Kidney (tissue), 14 donors: Measurements from ENCODE around the gene KRTAP13-4. TPM values are rescaled to one million over a fixed set of nuclear protein-coding genes. Genes with fewer than 3 reads are reported as not detected.

Experiments used
- DNase-seq, 5 donors: peaks; one replicate each; pipeline ENCODE4 v3.0.0-alpha.2; 2013 to 2020
- FAIRE-seq: peaks from 2 replicates; lab custom pipeline; 2012; peaks lifted over from hg19 to GRCh38; lab: Jason Lieb, UNC
- H3K27ac ChIP-seq, 2 donors: one replicate each; pipeline ENCODE4 v1.7.0; 2013; ENCODE audit warnings: low read depth in 2 of 2, low read length in 2 of 2, inconsistent platforms in 1 of 2
- H3K27me3 ChIP-seq: one replicate; pipeline ENCODE4 v1.7.1; 2013; ENCODE audit warnings: low read length, inconsistent platforms; ENCODE audit not compliant: control insufficient read depth, insufficient read depth
- H3K36me3 ChIP-seq, 3 donors: one replicate each; pipeline versions ENCODE4 v1.7.0 to v1.7.1; 2013; ENCODE audit warnings: low read length in 3 of 3, control low read depth in 1 of 3, inconsistent platforms in 1 of 3; ENCODE audit not compliant: insufficient read depth in 3 of 3, control insufficient read depth in 2 of 3
- H3K4me1 ChIP-seq, 3 donors: one replicate each; pipeline versions ENCODE4 v1.7.0 to v1.7.1; 2013; ENCODE audit warnings: low read length in 3 of 3, inconsistent platforms in 1 of 3, low read depth in 1 of 3; ENCODE audit not compliant: control insufficient read depth in 2 of 3, insufficient read depth in 2 of 3
- H3K4me3 ChIP-seq, 3 donors: one replicate each; pipeline versions ENCODE4 v1.7.0 to v1.8.1; 2013; ENCODE audit warnings: low read length in 3 of 3, control low read depth in 1 of 3, inconsistent platforms in 1 of 3
- H3K9ac ChIP-seq, 3 donors: one replicate each; pipeline versions ENCODE4 v1.7.0 to v1.7.1; 2013; ENCODE audit warnings: low read length in 3 of 3, control low read depth in 1 of 3, inconsistent platforms in 1 of 3
- H3K9me3 ChIP-seq, 3 donors: one replicate each; pipeline versions ENCODE4 v1.7.0 to v1.7.1; 2013; ENCODE audit warnings: low read length in 3 of 3, control low read depth in 1 of 3, inconsistent platforms in 1 of 3; ENCODE audit not compliant: control insufficient read depth in 2 of 3, insufficient read depth in 1 of 3
- intact Hi-C: fragments of 100-400 bp; cut with DNase I; formaldehyde crosslinking; loops from one replicate; pipeline ENCODE4 v1.11.1; 2022
- polyA plus RNA-seq: library from polyadenylated mRNA; stranded (reverse); fragments of 350-450 nt; fragmentation: Illumina TruSeq; extraction: RNeasy Lipid Tissue Mini Kit (QIAGEN cat#74804); gene quantifications from one replicate; pipeline ENCODE4 v1.2.3, GENCODE V29; 2014; ENCODE audit warnings: low read depth, low replicate concordance; ENCODE audit not compliant: insufficient read depth
- total RNA-seq: library from RNA; stranded (reverse); fragmentation: NEBNext Ultra II Directional; extraction: Animal tissue kit (Norgen Biotek cat#: 25700); gene quantifications from one replicate; pipeline ENCODE4 v1.2.1, GENCODE V29; 2021
- TF ChIP-seq, protein P1 (sequence below): IDR thresholded peaks from 3 replicates; pipeline ENCODE4 v1.5.1; 2012; ENCODE audit warnings: mild to moderate bottlenecking, moderate library complexity, borderline replicate concordance; ENCODE audit not compliant: insufficient read depth; ENCODE audit errors: extremely low read depth
- donor health status: control.
- donor health status: control.
- donor health status: control.
- donor health status: control.
- donor health status: control.
- donor health status: DM: yes; HTN: yes; CAD: no.
- donor health status: Normal renal cell carcinoma (clear cell type).

Gene KRTAP13-4
- total and polyA plus RNA-seq, 2 donors from 2014 or later: not detected

DNA sequence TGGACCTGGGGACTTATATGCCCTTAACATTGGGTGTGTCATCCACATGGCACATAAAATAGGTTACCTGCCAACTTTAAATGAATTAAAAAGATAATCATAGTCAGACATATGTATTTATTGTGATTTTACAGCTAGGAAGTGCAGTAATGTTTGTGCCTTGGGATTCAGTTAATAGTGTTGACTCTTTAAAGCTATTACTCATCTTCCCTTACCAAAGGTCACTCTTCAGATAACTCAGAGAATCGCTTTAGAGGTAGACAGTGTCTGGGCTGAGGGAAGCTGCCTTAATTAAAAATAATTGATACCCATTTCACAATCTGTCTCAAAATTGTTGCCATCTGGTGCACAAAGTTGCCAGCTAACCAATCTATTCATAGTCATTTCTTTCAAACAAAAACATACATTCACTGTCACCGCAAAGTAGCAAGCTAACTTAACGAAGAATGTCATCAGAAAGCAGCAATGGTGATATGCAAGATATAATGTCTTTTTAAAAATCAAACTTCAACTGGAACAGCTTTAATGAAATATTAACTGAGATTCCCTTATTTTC is 7.1 kb downstream of the KRTAP13-4 start:
- Histone ChIP-seq H3K27me3 (no peaks in the 10 kb centered on the region), H3K27ac (no peak overlapping the region), H3K9ac (no peak overlapping the region), H3K9me3 (no peaks in the 10 kb centered on the region), H3K4me1 (no peaks in the 10 kb centered on the region), H3K36me3 (no peaks in the 10 kb centered on the region), H3K4me3 (no peak overlapping the region)
- FAIRE-seq (no peak), DNase-seq (no peak)
- intact Hi-C loops: no loop called here
- TF ChIP-seq, protein P1, sequence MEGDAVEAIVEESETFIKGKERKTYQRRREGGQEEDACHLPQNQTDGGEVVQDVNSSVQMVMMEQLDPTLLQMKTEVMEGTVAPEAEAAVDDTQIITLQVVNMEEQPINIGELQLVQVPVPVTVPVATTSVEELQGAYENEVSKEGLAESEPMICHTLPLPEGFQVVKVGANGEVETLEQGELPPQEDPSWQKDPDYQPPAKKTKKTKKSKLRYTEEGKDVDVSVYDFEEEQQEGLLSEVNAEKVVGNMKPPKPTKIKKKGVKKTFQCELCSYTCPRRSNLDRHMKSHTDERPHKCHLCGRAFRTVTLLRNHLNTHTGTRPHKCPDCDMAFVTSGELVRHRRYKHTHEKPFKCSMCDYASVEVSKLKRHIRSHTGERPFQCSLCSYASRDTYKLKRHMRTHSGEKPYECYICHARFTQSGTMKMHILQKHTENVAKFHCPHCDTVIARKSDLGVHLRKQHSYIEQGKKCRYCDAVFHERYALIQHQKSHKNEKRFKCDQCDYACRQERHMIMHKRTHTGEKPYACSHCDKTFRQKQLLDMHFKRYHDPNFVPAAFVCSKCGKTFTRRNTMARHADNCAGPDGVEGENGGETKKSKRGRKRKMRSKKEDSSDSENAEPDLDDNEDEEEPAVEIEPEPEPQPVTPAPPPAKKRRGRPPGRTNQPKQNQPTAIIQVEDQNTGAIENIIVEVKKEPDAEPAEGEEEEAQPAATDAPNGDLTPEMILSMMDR: no peak

DNA sequence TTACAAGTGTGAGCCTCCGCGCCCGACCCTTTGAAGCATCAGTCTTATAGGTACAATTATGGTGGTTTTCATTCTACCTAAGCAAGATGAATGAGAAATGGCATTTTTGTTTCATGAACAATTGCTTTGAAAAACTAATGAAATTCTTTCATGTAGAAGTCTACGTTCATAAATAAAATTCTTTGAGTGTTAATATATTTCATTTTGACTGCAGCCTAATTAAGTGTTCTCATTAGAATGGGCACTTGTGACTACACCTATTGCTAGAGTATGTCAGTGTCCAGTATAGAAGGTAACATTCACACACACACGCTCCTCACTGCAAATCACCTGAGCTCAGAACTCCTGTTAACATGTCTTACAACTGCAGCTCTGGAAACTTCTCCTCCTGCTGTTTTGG is 10.0 kb downstream of the KRTAP13-4 start, which contains the start of gene KRTAP15-1:
Gene KRTAP15-1 (plus strand): TSS at position 301 of the 400 bp plus-strand sequence. CDS start 53 bp downstream, at position 354.
- H3K27ac ChIP-seq: no peak within 1 kb of the TSS
- H3K9ac ChIP-seq: no peak within 1 kb of the TSS
- TF ChIP-seq, protein P1: no peak
- H3K27me3 ChIP-seq: no peaks in the 10 kb centered on the region
- H3K4me3 ChIP-seq: no peak within 1 kb of the TSS
- DNase-seq (no peak), FAIRE-seq (no peak)
- intact Hi-C loops: no loop called here
- no peaks in the 10 kb centered on the region for H3K36me3 ChIP-seq
- H3K4me1 ChIP-seq: no peaks in the 10 kb centered on the region
- no peaks in the 10 kb centered on the region for H3K9me3 ChIP-seq

DNA sequence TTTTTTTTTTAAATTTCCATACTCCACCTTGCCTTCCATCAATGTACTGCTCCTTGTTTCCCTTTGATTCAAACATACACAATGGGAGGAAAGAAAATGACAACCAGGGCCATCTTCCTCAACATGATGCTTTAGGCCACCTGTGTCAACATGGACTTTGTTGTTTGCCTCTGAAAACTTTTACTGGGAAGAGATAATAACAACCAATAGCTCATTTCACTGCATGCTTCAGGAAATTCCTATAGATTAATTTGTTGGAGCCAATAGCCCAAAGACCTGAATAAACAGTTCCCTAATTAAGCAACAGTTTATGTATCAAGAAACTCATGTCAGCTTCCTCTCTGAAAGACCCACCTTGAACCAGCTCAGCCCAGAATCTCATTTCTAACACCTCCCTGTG is 13.2 kb downstream of the KRTAP13-4 start:
- H3K9ac ChIP-seq: no peak overlapping the region
- TF ChIP-seq, protein P1: no peak
- H3K27ac ChIP-seq: no peak overlapping the region
- DNase-seq (no peak), FAIRE-seq (no peak)
- intact Hi-C loops: no loop called here
- H3K27me3 ChIP-seq: no peaks in the 10 kb centered on the region
- H3K4me3 ChIP-seq: no peak overlapping the region
- no peaks in the 10 kb centered on the region for H3K36me3 ChIP-seq
- no peaks in the 10 kb centered on the region for H3K4me1 ChIP-seq
- no peaks in the 10 kb centered on the region for H3K9me3 ChIP-seq

DNA sequence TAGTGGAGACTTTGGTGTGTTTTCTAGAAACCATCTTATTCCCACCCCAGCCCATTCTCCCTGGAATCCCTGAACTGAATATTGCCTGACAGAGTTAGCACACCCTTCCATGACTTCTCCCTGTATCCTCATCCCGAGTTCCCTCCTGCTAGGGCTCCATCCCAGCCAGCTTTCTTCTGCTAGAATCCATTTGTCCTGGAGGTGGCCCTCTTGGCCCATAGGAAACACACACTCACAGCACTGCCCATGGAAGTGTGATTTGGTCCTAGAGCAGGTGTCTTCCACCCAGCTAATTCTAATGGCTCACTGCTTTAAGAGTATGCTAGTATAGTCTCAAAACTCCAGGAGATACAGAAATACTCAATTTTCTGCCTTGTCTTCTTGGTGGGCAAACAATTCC is 14.2 kb downstream of the KRTAP13-4 start:
- DNase-seq (no peak), FAIRE-seq (no peak)
- intact Hi-C loops: no loop called here
- Histone ChIP-seq H3K36me3 (no peaks in the 10 kb centered on the region), H3K4me1 (no peaks in the 10 kb centered on the region), H3K9me3 (no peaks in the 10 kb centered on the region), H3K9ac (no peak overlapping the region), H3K27me3 (no peaks in the 10 kb centered on the region), H3K4me3 (no peak overlapping the region), H3K27ac (no peak overlapping the region)
- TF ChIP-seq, protein P1: no peak
